K562 (cell line): ENCODE data around the gene KCP. TPM values are rescaled to one million over a fixed set of nuclear protein-coding genes. Genes with fewer than 3 reads are reported as not detected.

ENCODE experiments used
- BRCA1 ChIP-seq, 2 experiments: fragments of 450-650 bp in 1 of 2; sonication (generic) in 1 of 2; formaldehyde crosslinking in 1 of 2; IDR thresholded peaks; 2 replicates each; pipeline versions ENCODE4 v1.5.0 to v1.6.1; 2017 to 2020; ENCODE audit warnings: mild to moderate bottlenecking in 1 of 2, missing genetic modification reagents in 1 of 2
- C11orf30 ChIP-seq: fragments of 450-650 bp; IDR thresholded peaks from 2 replicates; pipeline ENCODE4 v1.6.1; 2016; ENCODE audit warnings: low read depth, mild to moderate bottlenecking
- CBX3 ChIP-seq, 2 experiments: IDR thresholded peaks; 1 replicate in 1 of 2; 2 replicates in 1 of 2; pipeline ENCODE4 v1.6.1; 2012; ENCODE audit warnings: inconsistent platforms in 2 of 2, low read length in 2 of 2, borderline replicate concordance in 1 of 2, control low read depth in 1 of 2
- CCAR2 ChIP-seq: fragments of 200-400 bp; formaldehyde crosslinking; IDR thresholded peaks from 2 replicates; pipeline ENCODE4 v1.6.1; 2017; ENCODE audit warnings: mild to moderate bottlenecking, low read depth, low read length
- ELF2 ChIP-seq: fragments of 250-450 bp; sonication (Bioruptor Pico); IDR thresholded peaks from 2 replicates; pipeline ENCODE4 v1.5.0; 2021; ENCODE audit warnings: mild to moderate bottlenecking
- HNRNPK ChIP-seq: fragments of 200-400 bp; formaldehyde crosslinking; IDR thresholded peaks from one replicate; pipeline ENCODE4 v1.6.1; 2018; ENCODE audit warnings: mild to moderate bottlenecking, low read depth, low read length; ENCODE audit not compliant: poor library complexity, severe bottlenecking
- OTX1 ChIP-seq: fragments of 450-650 bp; formaldehyde crosslinking; IDR thresholded peaks from 2 replicates; pipeline ENCODE4 v1.4.0; 2022; ENCODE audit warnings: mild to moderate bottlenecking
- PHB ChIP-seq: fragments of 250-450 bp; sonication (Bioruptor Pico); IDR thresholded peaks from 2 replicates; pipeline ENCODE4 v1.5.0; 2021
- RBM34 ChIP-seq: fragments of 200-400 bp; formaldehyde crosslinking; IDR thresholded peaks from 2 replicates; pipeline ENCODE4 v1.6.1; 2018; ENCODE audit warnings: low read length, borderline replicate concordance; ENCODE audit not compliant: insufficient read depth
- STAT5A ChIP-seq: IDR thresholded peaks from 2 replicates; pipeline ENCODE4 v1.6.1; 2012; ENCODE audit warnings: low read length, inconsistent platforms, borderline replicate concordance
- ZBTB5 ChIP-seq: fragments of 450-650 bp; IDR thresholded peaks from 2 replicates; pipeline ENCODE4 v1.6.1; 2017; ENCODE audit warnings: antibody characterized with exemption
- ZC3H4 ChIP-seq: sonication (generic); formaldehyde crosslinking; IDR thresholded peaks from 2 replicates; pipeline ENCODE4 v1.9.0; 2021; ENCODE audit warnings: missing genetic modification reagents, borderline replicate concordance
- ZNF239 ChIP-seq: fragments of 250-450 bp; sonication (Bioruptor Pico); IDR thresholded peaks from 2 replicates; pipeline ENCODE4 v1.4.0; 2020; ENCODE audit warnings: mild to moderate bottlenecking
- ZNF282 ChIP-seq: sonication (generic); formaldehyde crosslinking; IDR thresholded peaks from 2 replicates; pipeline ENCODE4 v1.8.1; 2023; ENCODE audit warnings: missing genetic modification reagents
- ZNF583 ChIP-seq: fragments of 250-450 bp; sonication (Bioruptor Pico); IDR thresholded peaks from 2 replicates; pipeline ENCODE4 v1.4.0; 2020
- ZNF589 ChIP-seq: fragments of 200-800 bp; sonication (Bioruptor generic); IDR thresholded peaks from 2 replicates; pipeline ENCODE4 v1.6.1; 2016; ENCODE audit warnings: low read depth, missing genetic modification characterization, missing compliant biosample characterization
- polyA plus RNA-seq, 8 experiments: library from polyadenylated mRNA; depleted of rRNA in 4 of 8; stranded (reverse) in 5 of 8; unstranded in 3 of 8; fragments of >200 nt; fragmentation: Nextera tagmentation in 2 of 8; fragmentation: Illumina TruSeq in 1 of 8; extraction: Ambion mirVana in 2 of 8; extraction: Trizol in 1 of 8; gene quantifications; 2 replicates each; pipeline versions ENCODE4 v1.2.1 to v1.2.3, GENCODE V29; 2011 to 2014; ENCODE audit warnings: inconsistent platforms in 1 of 8, missing spikeins in 1 of 8
- total RNA-seq, 7 experiments: library from RNA; depleted of rRNA in 6 of 7; stranded (reverse); fragments of >200 nt in 6 of 7; fragmentation: Illumina TruSeq in 2 of 7; extraction: Trizol in 2 of 7; gene quantifications; 2 replicates each; pipeline versions ENCODE4 v1.2.1 to v1.2.3, GENCODE V29; 2011 to 2021; ENCODE audit warnings: low replicate concordance in 1 of 7
- TF ChIP-seq, protein P1 (sequence below): sonication (generic); formaldehyde crosslinking; IDR thresholded peaks from 2 replicates; pipeline ENCODE4 v1.8.1; 2022; ENCODE audit warnings: missing genetic modification reagents
- TF ChIP-seq, protein P2 (sequence below): fragments of 450-650 bp; formaldehyde crosslinking; IDR thresholded peaks from 2 replicates; pipeline ENCODE4 v1.4.0; 2020; ENCODE audit warnings: mild to moderate bottlenecking
- TF ChIP-seq, protein P3 (sequence below): fragments of 250-450 bp; sonication (Bioruptor Pico); IDR thresholded peaks from 2 replicates; pipeline ENCODE4 v1.8.0; 2022; ENCODE audit warnings: inconsistent platforms
- TF ChIP-seq, protein P4 (sequence below): fragments of 250-450 bp; sonication (Bioruptor Pico); IDR thresholded peaks from 2 replicates; pipeline ENCODE4 v1.5.0; 2020; ENCODE audit warnings: mild to moderate bottlenecking, borderline replicate concordance

KCP gene
- total and polyA plus RNA-seq, 9 of the 15 experiments (the other 6 are each of a cell fraction or from before 2014, with no cell fraction given): 0.06 to 0.17 (median 0.12) TPM; not detected in 3

DNA sequence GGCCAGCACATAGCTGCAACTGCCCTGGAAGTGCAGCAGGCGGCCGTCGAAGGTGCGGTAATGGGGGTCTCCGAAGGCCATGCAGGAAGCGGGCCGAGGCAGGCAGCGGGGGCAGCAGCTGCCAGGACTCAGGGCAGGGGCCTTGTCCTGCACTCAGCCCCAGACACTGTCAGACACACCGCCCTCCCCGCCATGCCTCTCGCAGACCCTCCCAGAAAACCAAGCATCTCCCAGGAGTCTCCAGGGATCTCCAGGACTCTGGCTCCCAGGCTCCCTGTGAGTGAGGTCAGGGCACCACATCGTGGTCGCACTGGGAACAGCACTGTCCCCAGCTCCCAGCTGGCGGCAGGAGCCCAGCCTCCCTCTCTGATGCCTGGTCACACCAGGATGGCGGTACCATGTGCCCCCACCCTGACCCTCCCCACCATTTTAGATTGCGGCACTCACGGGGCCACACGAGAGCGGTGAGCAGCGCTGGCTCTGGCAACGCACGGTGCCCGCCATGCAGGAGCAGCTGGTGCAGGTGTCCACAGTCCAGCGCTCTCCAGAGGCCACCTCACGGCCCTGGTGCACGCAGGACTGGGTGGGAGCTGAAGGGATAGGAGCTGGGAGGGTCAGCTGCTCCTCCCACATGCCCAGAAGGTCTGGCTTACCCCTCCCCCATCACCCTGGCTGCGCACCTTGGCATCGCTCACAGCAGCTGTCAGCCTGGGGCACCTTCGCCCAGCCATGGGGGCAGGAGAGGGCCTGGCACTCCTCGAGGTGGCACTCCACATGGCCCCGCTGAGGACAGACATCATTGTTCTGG lies 30.4 kb downstream of the KCP start (continued):
- TF ChIP-seq ZNF589 (no peak), HNRNPK (no peak), PHB (CRISPR knock-in tag) (no peak), ZC3H4 (no peak; the same call in 1 of the 2 replicates), ELF2 (CRISPR knock-in tag) (no peak), ZBTB5 (no peak), C11orf30 (no peak), ZNF583 (CRISPR knock-in tag) (no peak), STAT5A (no peak), OTX1 (CRISPR knock-in tag) (no peak), CCAR2 (no peak), ZNF239 (CRISPR knock-in tag) (no peak), BRCA1 (IDR thresholded peaks at IDR 0.05) (no peak), BRCA1 (CRISPR knock-in tag; IDR thresholded peaks at IDR 0.05) (no peak), RBM34 (no peak), CBX3 (IDR thresholded peaks at IDR 0.05; ENCODE audit: borderline replicate concordance in 1 of 2, low read length in 2 of 2) (no peak), ZNF282 (CRISPR knock-in tag) (no peak)
- TF ChIP-seq, protein P1, sequence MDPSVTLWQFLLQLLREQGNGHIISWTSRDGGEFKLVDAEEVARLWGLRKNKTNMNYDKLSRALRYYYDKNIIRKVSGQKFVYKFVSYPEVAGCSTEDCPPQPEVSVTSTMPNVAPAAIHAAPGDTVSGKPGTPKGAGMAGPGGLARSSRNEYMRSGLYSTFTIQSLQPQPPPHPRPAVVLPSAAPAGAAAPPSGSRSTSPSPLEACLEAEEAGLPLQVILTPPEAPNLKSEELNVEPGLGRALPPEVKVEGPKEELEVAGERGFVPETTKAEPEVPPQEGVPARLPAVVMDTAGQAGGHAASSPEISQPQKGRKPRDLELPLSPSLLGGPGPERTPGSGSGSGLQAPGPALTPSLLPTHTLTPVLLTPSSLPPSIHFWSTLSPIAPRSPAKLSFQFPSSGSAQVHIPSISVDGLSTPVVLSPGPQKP: no peak
- TF ChIP-seq, protein P2, sequence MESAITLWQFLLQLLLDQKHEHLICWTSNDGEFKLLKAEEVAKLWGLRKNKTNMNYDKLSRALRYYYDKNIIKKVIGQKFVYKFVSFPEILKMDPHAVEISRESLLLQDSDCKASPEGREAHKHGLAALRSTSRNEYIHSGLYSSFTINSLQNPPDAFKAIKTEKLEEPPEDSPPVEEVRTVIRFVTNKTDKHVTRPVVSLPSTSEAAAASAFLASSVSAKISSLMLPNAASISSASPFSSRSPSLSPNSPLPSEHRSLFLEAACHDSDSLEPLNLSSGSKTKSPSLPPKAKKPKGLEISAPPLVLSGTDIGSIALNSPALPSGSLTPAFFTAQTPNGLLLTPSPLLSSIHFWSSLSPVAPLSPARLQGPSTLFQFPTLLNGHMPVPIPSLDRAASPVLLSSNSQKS (CRISPR knock-in tag): no peak
- TF ChIP-seq, protein P3, sequence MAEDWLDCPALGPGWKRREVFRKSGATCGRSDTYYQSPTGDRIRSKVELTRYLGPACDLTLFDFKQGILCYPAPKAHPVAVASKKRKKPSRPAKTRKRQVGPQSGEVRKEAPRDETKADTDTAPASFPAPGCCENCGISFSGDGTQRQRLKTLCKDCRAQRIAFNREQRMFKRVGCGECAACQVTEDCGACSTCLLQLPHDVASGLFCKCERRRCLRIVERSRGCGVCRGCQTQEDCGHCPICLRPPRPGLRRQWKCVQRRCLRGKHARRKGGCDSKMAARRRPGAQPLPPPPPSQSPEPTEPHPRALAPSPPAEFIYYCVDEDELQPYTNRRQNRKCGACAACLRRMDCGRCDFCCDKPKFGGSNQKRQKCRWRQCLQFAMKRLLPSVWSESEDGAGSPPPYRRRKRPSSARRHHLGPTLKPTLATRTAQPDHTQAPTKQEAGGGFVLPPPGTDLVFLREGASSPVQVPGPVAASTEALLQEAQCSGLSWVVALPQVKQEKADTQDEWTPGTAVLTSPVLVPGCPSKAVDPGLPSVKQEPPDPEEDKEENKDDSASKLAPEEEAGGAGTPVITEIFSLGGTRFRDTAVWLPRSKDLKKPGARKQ: no peak
- TF ChIP-seq, protein P4, sequence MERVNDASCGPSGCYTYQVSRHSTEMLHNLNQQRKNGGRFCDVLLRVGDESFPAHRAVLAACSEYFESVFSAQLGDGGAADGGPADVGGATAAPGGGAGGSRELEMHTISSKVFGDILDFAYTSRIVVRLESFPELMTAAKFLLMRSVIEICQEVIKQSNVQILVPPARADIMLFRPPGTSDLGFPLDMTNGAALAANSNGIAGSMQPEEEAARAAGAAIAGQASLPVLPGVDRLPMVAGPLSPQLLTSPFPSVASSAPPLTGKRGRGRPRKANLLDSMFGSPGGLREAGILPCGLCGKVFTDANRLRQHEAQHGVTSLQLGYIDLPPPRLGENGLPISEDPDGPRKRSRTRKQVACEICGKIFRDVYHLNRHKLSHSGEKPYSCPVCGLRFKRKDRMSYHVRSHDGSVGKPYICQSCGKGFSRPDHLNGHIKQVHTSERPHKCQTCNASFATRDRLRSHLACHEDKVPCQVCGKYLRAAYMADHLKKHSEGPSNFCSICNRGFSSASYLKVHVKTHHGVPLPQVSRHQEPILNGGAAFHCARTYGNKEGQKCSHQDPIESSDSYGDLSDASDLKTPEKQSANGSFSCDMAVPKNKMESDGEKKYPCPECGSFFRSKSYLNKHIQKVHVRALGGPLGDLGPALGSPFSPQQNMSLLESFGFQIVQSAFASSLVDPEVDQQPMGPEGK (CRISPR knock-in tag): no peak
